ENCODE results near the gene MICU1.

The MICU1 gene

GRCh38 chr10:72630144-72630543, 4.3 kb upstream of the MICU1 start:
- DNase-seq (ENCODE audit: low spot score): no peak

- no peak for DNase-seq (ENCODE audit: low spot score)
Measured at GRCh38 chr10:72626444-72626754, 520 bp upstream of the MICU1 start.

DNA sequence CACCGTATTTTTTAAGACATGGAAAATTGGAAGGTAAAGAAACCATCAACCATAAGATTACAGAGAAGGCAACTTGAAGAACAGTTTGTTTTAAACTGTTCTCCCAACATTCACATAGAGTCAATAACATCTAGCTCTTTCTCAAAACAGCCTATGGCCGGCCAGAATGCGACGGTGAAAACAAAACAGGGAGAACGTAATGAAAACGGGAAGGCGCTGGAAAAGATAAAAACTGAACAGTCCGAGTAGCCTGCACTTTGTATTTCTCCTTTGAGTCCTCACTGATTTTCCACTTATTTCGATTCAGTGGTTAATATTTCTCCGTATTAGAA, 637 bp downstream of the MICU1 start:
- no peak for DNase-seq (ENCODE audit: low spot score)

GRCh38 chr10:72622271-72622670, 3.6 kb downstream of the MICU1 start:
- no peak for DNase-seq (ENCODE audit: low spot score)

DNA sequence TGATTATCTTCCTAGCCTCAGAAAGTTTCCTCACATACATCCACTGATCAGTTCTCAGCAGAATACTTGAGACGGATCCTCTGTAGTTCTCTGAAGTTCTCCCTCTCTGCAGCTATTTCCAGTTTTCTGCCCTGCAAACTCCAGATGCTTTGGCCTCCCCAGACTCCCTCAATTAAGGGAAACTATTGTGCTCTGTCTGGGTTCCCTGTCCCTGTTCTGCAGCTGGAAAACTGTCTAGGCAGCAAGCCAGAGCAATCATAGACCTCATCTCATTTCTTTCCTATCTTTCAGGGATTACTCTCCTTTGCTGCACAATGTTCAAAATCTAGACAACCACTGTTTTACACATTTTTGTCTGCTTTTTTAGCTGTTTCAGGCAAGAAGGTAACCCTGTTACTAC, 9.2 kb downstream of the MICU1 start:
- DNase-seq (ENCODE audit: low spot score): no peak

- DNase-seq (ENCODE audit: low spot score): no peak
Measured at GRCh38 chr10:72615970-72616369, 9.9 kb downstream of the MICU1 start.

GRCh38 chr10:72612203-72612826, 13.6 kb downstream of the MICU1 start:
- no peak for DNase-seq (ENCODE audit: low spot score)

DNA sequence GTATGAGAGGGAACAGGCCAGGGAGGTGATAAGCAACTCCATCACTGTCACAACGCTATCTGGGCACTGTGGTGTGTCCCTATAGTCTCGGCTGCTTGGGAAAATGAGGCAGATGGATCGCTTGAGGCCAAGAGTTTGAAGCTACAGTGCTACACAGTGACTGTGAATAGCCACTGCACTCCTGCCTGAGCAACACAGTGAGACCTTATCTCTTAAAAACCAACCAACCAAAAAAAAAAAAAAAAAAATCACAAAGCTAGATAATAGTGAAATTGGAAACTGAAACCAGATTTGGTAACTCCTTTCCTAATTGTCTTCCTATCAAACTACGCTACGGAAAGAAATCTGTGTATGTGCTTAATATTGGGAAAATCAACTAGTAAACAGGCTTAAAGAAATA, 14.1 kb downstream of the MICU1 start:
- DNase-seq (ENCODE audit: low spot score): no peak

- DNase-seq (ENCODE audit: low spot score): no peak
Measured at GRCh38 chr10:72610466-72610865, 15.4 kb downstream of the MICU1 start.

DNA sequence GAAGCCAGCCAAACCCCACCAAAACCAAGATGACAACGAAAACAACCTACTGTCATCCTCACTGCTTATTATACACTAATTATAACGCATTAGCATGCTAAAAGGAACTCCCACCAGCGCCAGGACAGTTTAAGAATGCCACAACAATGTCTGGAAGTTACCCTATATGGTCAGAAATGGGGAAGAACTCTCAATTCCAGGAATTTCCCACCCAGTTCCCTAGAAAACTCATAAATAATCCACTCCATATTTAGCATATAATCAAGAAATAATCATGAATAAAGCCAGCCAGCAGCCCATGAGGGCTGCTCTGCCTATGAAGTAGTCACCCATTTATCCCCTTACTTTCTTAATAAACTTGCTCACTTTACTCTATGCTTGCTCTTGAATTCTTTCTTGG, 20.8 kb downstream of the MICU1 start:
- DNase-seq (ENCODE audit: low spot score): no peak

DNA sequence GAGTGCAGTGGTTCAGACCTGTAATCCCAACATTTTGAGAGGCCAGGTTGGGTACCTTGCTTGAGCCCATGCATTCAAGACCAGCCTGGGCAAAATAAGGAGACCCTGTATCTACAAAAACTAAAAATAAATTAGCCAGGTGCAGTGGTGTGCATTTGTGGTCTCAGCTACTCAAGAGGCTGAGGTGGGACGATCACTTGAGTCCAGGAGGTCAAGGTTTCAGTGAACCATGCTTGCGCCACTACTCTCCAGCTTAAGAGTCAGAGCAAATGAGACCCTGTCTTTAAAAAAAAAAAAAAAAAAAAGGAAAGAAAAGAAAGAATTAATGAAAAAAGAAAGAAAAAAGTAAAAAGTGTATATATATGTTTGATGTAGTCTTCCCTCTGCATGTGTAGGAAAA, 24.7 kb downstream of the MICU1 start:
- DNase-seq (ENCODE audit: low spot score): no peak

GRCh38 chr10:72598769-72599701, 26.8 kb downstream of the MICU1 start:
- DNase-seq (ENCODE audit: low spot score): no peak

GRCh38 chr10:72597897-72598296, 28.0 kb downstream of the MICU1 start:
- no peak for DNase-seq (ENCODE audit: low spot score)

DNA sequence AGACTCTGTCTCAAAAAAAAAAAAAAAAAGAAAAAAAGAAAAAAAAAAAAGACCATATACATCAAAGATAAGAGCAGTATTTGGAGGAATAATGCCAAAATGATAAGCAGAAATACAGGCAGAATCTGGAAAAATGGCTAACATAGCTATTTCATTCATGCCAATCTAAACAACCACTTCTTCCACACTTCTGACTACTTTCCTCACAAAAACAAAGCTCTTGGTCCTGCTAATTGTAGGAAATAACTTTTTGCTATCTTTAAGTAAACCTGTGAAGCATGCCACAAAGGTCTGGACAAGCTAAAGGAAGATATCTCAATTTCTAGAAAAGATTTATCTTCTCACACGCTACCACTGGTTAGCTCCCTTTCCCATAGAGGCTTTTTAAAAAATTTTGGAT, 30.4 kb downstream of the MICU1 start:
- DNase-seq (ENCODE audit: low spot score): no peak

GRCh38 chr10:72593963-72594362, 31.9 kb downstream of the MICU1 start:
- DNase-seq (ENCODE audit: low spot score): no peak

GRCh38 chr10:72588266-72588665, 37.6 kb downstream of the MICU1 start:
- DNase-seq (ENCODE audit: low spot score): no peak

DNA sequence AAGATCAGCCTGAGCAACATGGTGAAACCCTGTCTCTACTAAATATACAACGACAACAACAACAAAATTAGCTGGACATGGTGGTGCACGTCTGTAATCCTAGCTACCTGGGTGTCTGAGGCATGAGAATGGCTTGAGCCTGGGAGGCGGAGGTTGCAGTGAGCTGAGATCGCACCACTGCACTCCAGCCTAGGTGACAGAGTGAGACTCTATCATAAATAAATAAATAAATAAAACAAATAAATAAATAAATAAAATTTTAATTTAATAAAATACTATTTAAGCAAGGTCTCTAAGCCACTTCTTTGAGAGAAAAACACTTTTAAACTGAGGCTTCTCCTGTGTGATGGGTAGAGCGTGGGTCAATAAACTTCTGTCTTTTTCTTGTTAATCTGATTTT, 38.3 kb downstream of the MICU1 start:
- no peak for DNase-seq (ENCODE audit: low spot score)

DNA sequence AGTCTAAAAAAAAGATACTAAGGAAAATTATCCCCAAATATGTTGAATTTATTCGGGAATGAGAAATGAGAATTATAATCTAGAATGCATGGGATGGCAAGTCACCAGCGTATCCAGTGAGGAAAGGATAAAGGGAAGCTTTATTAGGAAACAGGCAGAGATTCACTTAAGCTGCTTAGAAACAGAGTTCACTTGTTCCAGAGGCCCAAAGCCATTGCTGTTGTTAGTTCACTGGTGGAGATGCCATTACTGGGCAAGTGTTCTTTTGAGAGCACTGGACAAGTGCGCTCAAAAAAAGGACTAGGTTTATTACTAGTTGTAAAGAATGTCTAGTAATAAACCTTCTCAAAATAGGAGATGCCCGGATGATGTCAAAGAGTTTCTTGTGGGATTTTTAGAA, 51.2 kb downstream of the MICU1 start:
- no peak for DNase-seq (ENCODE audit: low spot score)

- DNase-seq (ENCODE audit: low spot score): no peak
Measured at GRCh38 chr10:72573079-72573478, 52.8 kb downstream of the MICU1 start.

GRCh38 chr10:72567889-72568640, 57.8 kb downstream of the MICU1 start:
- peak; percentile 12 for DNase-seq (ENCODE audit: low spot score)

GRCh38 chr10:72567421-72567820, 58.5 kb downstream of the MICU1 start:
- no peak for DNase-seq (ENCODE audit: low spot score)

DNA sequence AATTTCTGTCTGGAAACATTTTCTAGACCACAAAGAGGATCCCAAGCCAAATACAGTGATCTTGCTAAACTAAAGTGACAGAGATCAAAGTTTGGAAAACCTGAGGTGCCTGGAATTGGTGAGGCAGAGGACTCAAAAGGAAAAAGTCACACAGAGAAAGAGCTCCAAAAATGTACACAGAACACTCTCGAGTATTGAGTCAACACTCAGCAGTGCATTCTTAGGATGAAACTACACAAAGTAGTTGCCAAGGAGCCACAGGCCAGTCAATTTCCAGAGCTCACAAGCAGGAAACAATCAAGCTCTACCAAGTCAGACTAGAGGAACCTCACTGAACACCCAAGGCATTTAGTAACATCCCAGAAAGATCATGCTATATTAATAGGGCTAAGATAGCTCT, 61.3 kb downstream of the MICU1 start:
- DNase-seq (ENCODE audit: low spot score): no peak

DNA sequence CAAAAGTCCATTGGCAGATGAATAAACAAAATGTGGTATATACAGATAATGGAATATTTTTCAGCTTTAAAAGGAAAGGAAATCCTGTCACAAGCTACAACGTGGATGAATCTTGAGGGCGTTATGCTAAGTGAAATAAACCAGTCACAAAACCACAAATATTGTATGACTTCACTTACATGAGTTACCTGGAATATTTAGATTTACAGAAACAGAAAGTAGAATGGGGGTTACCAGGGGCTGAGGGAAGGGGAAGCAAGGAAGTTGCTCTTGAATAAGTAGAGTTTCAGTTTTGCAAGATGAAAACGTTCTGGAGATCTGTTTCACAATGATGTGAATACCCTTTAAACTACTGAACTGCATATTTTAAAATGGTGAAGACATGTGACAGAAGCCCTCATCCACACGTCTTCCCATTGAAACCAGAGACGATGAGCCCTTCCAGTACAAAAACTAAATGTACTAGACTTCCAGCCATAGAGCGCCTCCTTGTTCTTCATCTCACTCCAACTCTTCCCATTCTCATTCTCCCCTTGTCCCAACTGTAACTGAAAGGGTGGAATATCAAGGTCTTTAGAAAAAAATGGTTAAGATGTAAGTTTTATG, 62.4 kb downstream of the MICU1 start:
- DNase-seq (ENCODE audit: low spot score): no peak
